Activated CD4-positive, alpha-beta T cell treated with anti-CD3 and anti-CD28 coated beads for 36 hours (primary cell): ENCODE data around the gene SSUH2. TPM values are rescaled to one million over a fixed set of nuclear protein-coding genes. Genes with fewer than 3 reads are reported as not detected.
"Not testable (repeated sequence)": the region's sequence is repeated elsewhere in the genome, so short reads cannot be mapped to it uniquely, and the experiment has no call there.

Source experiments
- ATAC-seq: fragments of 200-7000 bp; cut with Tn5 transposase; one replicate; pipeline ENCODE4 v1.10.0; 2021; ENCODE audit warnings: mild to moderate bottlenecking, moderate library complexity
- CTCF ChIA-PET: fragments of 350-600 bp; sonication (Branson Sonifier 250); formaldehyde crosslinking; loops from one replicate; lab custom pipeline; 2021; ENCODE audit warnings: antibody characterized with exemption; lab: Charles Lee
- POLR2A ChIA-PET: fragments of 350-600 bp; sonication (Branson Sonifier 250); formaldehyde crosslinking; loops from one replicate; lab custom pipeline; 2021; ENCODE audit warnings: antibody characterized with exemption, inconsistent platforms; lab: Charles Lee
- DNase-seq: peaks from one replicate; pipeline ENCODE4 v3.0.0-alpha.2; 2020
- H3K27ac Mint-ChIP-seq: one replicate; pipeline ENCODE4 v1.8.0; 2021; ENCODE audit warnings: mixed read lengths
- H3K27me3 Mint-ChIP-seq: one replicate; pipeline ENCODE4 v1.8.0; 2021; ENCODE audit warnings: mixed read lengths
- H3K36me3 Mint-ChIP-seq: one replicate; pipeline ENCODE4 v1.8.0; 2021; ENCODE audit warnings: low read depth, mixed read lengths
- H3K4me1 Mint-ChIP-seq: one replicate; pipeline ENCODE4 v1.8.0; 2021; ENCODE audit warnings: mixed read lengths
- H3K4me3 Mint-ChIP-seq: one replicate; pipeline ENCODE4 v1.8.0; 2021; ENCODE audit warnings: mild to moderate bottlenecking, moderate library complexity, mixed read lengths
- H3K9me3 Mint-ChIP-seq: one replicate; pipeline ENCODE4 v1.8.0; 2021; ENCODE audit warnings: low read depth, mixed read lengths
- intact Hi-C, 2 experiments: fragments of 100-400 bp; cut with DNase I in 1 of 2; cut with micrococcal nuclease in 1 of 2; formaldehyde crosslinking; loops; one replicate each; pipeline versions ENCODE4 v1.14.2 to v1.15.1; 2022 to 2024; cut with DNase I, micrococcal nuclease
- total RNA-seq, 2 experiments: library from RNA; stranded (reverse); gene quantifications; one replicate each; pipeline ENCODE4 v1.2.3, GENCODE V29; 2021

Gene SSUH2, protein sequence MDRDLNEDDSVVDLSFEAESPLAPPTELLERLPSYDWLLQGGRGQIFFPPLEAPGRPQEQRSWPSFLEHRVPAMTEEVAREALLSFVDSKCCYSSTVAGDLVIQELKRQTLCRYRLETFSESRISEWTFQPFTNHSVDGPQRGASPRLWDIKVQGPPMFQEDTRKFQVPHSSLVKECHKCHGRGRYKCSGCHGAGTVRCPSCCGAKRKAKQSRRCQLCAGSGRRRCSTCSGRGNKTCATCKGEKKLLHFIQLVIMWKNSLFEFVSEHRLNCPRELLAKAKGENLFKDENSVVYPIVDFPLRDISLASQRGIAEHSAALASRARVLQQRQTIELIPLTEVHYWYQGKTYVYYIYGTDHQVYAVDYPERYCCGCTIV
- total RNA-seq: under 1 TPM; 0.09 to 0.11 TPM

DNA sequence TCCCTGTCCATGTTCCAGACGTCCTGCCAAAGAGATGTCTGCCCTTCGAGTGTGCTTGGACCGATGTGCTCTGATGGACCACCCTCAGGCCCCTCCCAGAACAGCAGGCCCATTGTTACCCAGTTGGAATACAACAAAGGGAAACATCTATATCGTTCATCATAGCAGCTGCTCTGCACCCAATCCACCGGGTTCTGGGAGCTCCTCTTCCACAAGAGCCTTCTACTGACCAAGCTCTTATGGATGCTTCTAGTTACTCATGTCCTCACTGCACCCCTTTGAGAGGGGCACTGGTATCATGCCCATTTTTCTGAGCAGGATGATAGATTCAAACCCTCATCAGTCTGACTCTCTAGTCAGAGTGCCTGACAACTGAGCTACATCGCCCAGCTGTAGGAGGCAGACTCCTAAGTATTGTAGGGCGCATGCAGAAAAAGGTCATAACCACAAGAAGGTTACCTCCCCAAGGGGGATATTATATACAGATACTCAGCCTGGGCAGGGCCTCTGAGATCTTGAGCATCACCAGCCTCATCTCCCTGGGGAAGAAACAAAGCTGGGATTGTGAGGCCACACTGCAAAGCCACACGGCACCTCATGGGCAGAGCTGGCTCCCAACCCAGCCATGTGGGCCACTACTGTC lies at the start of gene SSUH2:
SSUH2 (minus strand) TSS at position 51 of the 643 bp plus-strand sequence; CDS start at position 11, 40 bp downstream.
- POLR2A ChIA-PET: no interaction called here
- DNase-seq: no peak
- ATAC-seq: no peak
- Mint-ChIP-seq H3K9me3 (no peaks in the 10 kb centered on the region), H3K27ac (no peak within 1 kb of the TSS), H3K36me3 (no peaks in the 10 kb centered on the region), H3K4me3 (no peak within 1 kb of the TSS), H3K27me3 (peaks cover 13% of the 10 kb centered on the region), H3K4me1 (no peaks in the 10 kb centered on the region)
- CTCF ChIA-PET: interaction anchor here (0.6 kb wide), 1 partner anchor 672 kb away, joined by 5 read pairs; no protein-coding TSS in a partner anchor
- intact Hi-C loops: no loop called here

DNA sequence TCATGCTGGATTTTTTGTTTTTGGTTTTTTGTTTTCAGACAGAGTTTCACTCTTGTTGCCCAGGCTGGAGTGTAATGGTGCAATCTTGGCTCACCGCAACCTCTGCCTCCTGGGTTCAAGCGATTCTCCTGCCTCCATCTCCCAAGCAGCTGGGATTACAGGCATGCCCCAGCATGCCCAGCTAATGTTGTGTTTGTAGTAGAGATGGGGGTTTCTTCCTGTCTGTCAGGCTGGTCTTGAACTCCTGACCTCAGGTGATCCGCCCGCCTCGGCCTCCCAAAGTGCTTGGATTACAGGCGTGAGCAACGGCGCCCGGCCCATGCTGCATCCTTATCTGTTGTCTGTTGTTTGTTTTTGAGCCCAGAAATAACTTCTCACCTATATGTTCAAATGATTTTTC lies 46.7 kb upstream of the SSUH2 start:
- H3K9me3 Mint-ChIP-seq, ATAC-seq, H3K36me3 Mint-ChIP-seq, POLR2A ChIA-PET, DNase-seq, CTCF ChIA-PET, intact Hi-C loops, H3K4me1 Mint-ChIP-seq, H3K4me3 Mint-ChIP-seq, H3K27ac Mint-ChIP-seq, H3K27me3 Mint-ChIP-seq: not testable (repeated sequence)

DNA sequence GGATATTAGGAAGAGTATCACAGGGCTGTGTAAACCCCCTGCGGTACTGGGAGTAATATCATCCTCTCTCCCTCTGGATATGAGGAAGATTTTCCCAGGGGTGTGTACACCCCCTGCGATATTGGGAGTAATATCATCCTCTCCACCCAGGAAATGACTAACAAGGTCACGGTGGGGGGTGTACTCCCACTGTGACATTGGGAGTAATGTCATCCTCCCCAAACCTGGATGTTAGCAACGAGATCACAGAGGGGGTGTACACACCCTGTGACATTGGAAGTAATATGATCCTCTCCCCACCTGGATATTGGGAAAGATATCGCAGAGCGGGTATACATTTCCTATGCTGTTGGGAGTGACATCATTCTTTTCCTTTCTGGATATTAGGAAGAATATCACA lies 40.4 kb upstream of the SSUH2 start:
- H3K9me3 Mint-ChIP-seq, intact Hi-C loops, H3K4me3 Mint-ChIP-seq, H3K27me3 Mint-ChIP-seq, H3K4me1 Mint-ChIP-seq, H3K36me3 Mint-ChIP-seq, H3K27ac Mint-ChIP-seq, ATAC-seq, DNase-seq, POLR2A ChIA-PET, CTCF ChIA-PET: not testable (repeated sequence)

DNA sequence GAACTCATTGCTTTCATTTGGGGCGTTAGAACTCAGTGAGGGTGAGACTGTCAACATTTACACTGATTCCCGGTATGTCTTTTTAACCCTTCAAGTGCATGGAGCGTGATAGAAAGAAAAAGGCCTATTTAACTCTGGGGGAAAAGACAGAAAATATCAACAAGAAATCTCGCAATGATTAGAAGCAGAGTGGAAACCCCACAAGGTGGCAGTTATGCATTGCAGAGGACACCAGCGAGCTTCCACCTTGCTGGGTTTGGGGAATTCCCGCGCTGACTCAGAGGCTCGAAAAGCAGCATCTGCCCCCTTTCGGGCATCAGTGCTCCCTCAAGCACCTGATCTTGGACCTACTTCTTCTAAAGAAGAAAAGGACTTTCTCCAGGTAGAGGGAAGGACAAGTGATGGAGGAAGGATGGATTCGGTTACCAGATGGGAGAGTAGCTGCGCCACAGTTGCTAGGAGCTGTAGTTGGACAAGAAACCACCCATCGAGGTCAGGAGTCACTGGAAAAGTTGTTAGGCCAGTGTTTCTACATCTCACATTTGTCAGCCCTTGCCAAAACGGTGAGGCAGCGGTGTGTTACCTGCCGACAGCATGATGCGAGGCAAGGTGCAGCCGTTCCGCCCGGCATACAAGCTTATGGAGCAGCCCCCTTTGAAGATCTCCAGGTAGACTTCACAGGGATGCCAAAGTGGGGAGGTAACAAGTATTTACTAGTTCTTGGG lies 38.4 kb upstream of the SSUH2 start:
- H3K27ac Mint-ChIP-seq, H3K27me3 Mint-ChIP-seq, H3K9me3 Mint-ChIP-seq, H3K4me1 Mint-ChIP-seq, intact Hi-C loops, CTCF ChIA-PET, H3K36me3 Mint-ChIP-seq, ATAC-seq, POLR2A ChIA-PET, H3K4me3 Mint-ChIP-seq: not testable (repeated sequence)
- peak; percentile 34 for DNase-seq

DNA sequence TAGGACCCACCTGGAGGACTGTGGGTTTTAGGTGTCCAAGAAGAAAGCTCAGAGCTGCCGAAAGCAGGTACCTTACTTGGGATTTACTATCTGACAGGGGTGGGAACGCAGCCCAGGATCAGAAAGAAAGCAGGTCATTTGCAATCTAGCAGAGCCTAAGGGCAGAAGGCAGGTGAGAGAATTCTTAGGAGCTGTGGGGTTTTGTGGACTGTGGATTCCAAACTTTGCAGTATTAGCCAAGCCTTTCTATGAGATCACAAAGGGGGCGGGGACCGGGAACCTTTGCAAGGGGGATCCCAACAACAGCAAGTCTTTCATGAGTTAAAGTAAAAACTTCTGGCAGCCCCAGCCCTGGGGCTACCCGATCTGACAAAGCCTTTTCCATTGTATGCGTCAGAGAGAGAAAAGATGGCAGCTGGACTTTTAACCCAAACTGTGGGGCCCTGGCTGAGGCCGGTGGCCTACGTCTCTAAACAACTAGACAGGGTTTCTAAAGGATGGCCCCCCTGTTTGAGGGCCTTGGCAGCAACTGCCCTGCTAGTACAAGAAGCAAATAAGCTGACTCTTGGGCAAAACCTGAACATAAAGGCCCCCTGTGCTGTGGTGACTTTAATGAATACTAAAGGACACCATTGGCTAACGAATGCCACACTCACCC lies 37.4 kb upstream of the SSUH2 start:
- H3K27me3 Mint-ChIP-seq, ATAC-seq, intact Hi-C loops, H3K4me1 Mint-ChIP-seq, H3K9me3 Mint-ChIP-seq, H3K4me3 Mint-ChIP-seq, POLR2A ChIA-PET, CTCF ChIA-PET, H3K27ac Mint-ChIP-seq, DNase-seq, H3K36me3 Mint-ChIP-seq: not testable (repeated sequence)

DNA sequence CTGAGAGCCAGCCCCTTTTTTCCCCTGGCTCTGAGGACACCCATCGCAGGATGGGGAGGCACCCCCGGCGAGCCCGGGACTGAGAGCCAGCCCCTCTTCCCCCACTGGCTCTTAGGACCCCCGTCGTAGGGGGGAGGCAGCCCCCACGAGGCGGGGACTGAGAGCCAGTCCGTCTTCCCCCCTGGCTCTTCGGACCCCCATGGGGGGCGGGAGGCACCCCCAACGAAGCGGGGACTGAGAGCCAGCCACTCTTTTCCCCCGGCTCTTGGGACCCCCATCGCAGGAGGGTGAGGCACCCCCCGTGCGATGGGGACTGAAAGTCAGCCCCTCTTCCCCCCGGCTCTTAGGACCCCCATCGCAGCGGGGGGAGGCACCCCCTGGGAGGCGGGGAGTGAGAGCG lies 36.8 kb upstream of the SSUH2 start:
- ChIA-PET POLR2A (no interaction called here), CTCF (no interaction called here)
- H3K4me1 Mint-ChIP-seq: no peaks in the 10 kb centered on the region
- H3K4me3 Mint-ChIP-seq: no peak overlapping the region
- no peaks in the 10 kb centered on the region for H3K9me3 Mint-ChIP-seq
- ATAC-seq (no peak), DNase-seq (no peak)
- no peak overlapping the region for H3K27ac Mint-ChIP-seq
- no peaks in the 10 kb centered on the region for H3K36me3 Mint-ChIP-seq
- intact Hi-C loops: no loop called here
- H3K27me3 Mint-ChIP-seq: peaks cover 2% of the 10 kb centered on the region

DNA sequence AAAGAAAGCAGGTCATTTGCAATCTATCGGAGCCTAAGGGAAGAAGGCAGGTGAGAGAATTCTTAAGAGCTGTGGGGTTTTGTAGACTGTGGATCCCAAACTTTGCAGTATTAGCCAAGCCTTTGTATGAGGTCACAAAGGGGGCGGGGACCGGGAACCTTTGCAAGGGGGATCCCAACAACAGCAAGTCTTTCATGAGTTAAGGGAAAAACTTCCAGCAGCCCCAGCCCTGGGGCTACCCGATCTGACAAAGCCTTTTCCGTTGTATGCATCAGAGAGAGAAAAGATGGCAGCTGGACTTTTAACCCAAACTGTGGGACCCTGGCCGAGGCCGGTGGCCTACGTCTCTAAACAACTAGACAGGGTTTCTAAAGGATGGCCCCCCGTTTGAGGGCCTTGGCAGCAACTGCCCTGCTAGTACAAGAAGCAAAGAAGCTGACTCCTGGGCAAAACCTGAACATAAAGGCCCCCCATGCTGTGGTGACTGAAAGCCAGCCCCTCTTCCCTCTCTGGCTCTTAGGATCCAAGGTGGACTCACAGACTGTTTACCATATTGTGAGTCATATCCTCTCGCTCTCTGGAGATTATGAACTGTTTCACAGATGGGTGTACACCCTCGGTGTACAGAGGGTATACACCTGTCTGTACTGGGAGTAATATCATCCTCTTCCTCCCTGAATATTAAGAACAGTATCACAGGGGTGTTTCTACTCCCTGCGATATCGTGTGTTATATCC lies 35.4 kb upstream of the SSUH2 start:
- H3K27ac Mint-ChIP-seq, ATAC-seq, H3K36me3 Mint-ChIP-seq, H3K27me3 Mint-ChIP-seq, POLR2A ChIA-PET, H3K9me3 Mint-ChIP-seq, DNase-seq, CTCF ChIA-PET, H3K4me3 Mint-ChIP-seq, intact Hi-C loops, H3K4me1 Mint-ChIP-seq: not testable (repeated sequence)

DNA sequence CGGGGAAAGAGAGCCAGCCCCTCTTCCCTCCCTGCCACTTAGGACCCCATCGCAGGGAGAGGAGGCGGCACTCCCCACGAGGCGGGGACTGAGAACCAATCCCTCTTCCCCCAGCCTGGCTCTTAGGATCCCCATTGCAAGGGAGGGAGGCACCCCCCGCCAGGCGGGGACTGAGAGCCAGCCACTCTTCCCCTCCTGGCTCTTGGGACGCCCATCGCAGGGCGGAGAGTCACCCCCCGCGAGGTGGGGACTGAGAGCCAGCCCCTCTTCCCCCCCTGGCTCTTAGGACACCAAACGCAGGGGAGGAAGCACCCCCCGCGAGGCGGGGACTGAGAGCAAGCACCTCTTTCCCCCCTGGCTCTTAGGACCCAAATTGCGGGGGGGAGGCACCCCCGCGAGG lies 34.2 kb upstream of the SSUH2 start:
- intact Hi-C loops: no loop called here
- H3K4me3 Mint-ChIP-seq: no peak overlapping the region
- DNase-seq (no peak), ATAC-seq (no peak)
- ChIA-PET POLR2A (no interaction called here), CTCF (no interaction called here)
- H3K36me3 Mint-ChIP-seq: no peaks in the 10 kb centered on the region
- peaks cover under 1% of the 10 kb centered on the region for H3K27me3 Mint-ChIP-seq
- H3K9me3 Mint-ChIP-seq: no peaks in the 10 kb centered on the region
- no peaks in the 10 kb centered on the region for H3K4me1 Mint-ChIP-seq
- no peak overlapping the region for H3K27ac Mint-ChIP-seq

DNA sequence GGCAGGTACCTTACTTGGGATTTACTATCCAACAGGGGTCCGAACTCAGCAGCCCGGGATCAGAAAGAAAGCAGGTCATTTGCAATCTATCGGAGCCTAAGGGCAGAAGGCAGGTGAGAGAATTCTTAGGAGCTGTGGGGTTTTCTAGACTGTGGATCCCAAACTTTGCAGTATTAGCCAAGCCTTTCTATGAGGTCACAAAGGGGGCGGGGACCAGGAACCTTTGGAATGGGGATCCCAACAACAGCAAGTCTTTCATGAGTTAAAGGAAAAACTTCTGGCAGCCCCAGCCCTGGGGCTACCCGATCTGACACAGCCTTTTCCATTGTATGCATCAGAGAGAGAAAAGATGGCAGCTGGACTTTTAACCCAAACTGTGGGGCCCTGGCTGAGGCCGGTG lies 32.7 kb upstream of the SSUH2 start:
- ATAC-seq, H3K36me3 Mint-ChIP-seq, H3K27ac Mint-ChIP-seq, DNase-seq, CTCF ChIA-PET, POLR2A ChIA-PET, intact Hi-C loops, H3K4me1 Mint-ChIP-seq, H3K27me3 Mint-ChIP-seq, H3K4me3 Mint-ChIP-seq, H3K9me3 Mint-ChIP-seq: not testable (repeated sequence)

DNA sequence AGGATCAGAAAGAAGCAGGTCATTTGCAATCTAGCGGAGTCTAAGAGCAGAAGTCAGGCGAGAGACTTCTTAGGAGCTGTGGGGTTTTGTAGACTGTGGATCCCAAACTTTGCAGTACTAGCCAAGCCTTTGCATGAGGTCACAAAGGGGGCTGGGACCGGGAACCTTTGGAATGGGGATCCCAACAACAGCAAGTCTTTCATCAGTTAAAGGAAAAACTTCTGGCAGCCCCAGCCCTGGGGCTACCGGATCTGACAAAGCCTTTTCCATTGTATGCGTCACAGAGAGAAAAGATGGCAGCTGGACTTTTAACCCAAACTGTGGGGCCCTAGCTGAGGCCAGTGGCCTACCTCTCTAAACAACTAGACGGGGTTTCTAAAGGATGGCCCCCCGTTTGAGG lies 31.0 kb upstream of the SSUH2 start:
- intact Hi-C loops, H3K4me1 Mint-ChIP-seq, H3K9me3 Mint-ChIP-seq, H3K4me3 Mint-ChIP-seq, ATAC-seq, H3K27ac Mint-ChIP-seq, H3K36me3 Mint-ChIP-seq, DNase-seq, H3K27me3 Mint-ChIP-seq, POLR2A ChIA-PET: not testable (repeated sequence)
- CTCF ChIA-PET: interaction anchor here (0.7 kb wide), 1 partner anchor 11 kb away, joined by 3 read pairs; no protein-coding TSS in a partner anchor
